GM06990 (cell line): ENCODE data around the gene BCAS3.

ENCODE experiments used
- DNase-seq: peaks from one replicate; pipeline ENCODE4 v3.0.0-alpha.2; 2011; ENCODE audit not compliant: insufficient read length; ENCODE audit errors: extremely low read depth
- H3K27me3 ChIP-seq: replicated peaks from 2 replicates; pipeline ENCODE4 v1.6.0; 2011; ENCODE audit warnings: low read length; ENCODE audit not compliant: control insufficient read depth, insufficient read depth
- H3K36me3 ChIP-seq: 2 replicates; pipeline ENCODE4 v1.5.1; 2011; ENCODE audit warnings: low read length; ENCODE audit not compliant: control insufficient read depth, insufficient read depth
- H3K4me3 ChIP-seq: replicated peaks from 2 replicates; pipeline ENCODE4 v1.5.1; 2011; ENCODE audit warnings: low read depth, mild to moderate bottlenecking, control low read depth, low read length
- CTCF ChIP-seq: IDR thresholded peaks from 2 replicates; pipeline ENCODE4 v1.5.1; 2011; ENCODE audit warnings: low read length, control low read depth, mild to moderate bottlenecking, inconsistent platforms; ENCODE audit not compliant: insufficient read depth, poor library complexity, severe bottlenecking

Gene BCAS3

DNA sequence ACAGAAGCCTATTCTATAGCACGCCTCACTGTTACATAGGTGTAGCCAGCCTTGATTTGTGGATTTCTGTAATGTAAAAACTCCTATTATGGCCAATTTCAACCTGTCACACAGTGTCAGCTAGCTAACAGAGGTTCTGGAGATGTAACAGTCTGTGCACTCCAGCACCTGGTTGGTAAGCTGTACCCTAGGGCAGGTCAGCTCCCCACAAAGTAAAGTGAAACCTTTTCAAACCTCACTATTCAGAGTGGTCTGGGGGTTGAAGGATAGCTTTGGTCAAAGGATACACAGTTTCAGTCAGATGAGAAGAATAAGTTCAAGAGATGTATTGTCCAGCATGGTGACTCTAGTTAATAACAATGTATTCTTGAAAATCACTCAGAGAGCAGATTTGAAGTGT, 693.5 kb downstream of the BCAS3 start:
- TF ChIP-seq CTCF, result no peak
- Histone ChIP-seq H3K27me3 (no peaks in the 10 kb centered on the region; the same call in 1 of the 2 replicates), H3K36me3 (no peaks in the 10 kb centered on the region), H3K4me3 (no peak overlapping the region)
- no peak for DNase-seq

- no peaks in the 10 kb centered on the region; the same call in 1 of the 2 replicates for H3K27me3 ChIP-seq
- no peak for DNase-seq
- H3K4me3 ChIP-seq, result no peak overlapping the region
- TF ChIP-seq CTCF, result no peak
- no peaks in the 10 kb centered on the region for H3K36me3 ChIP-seq
Observed at GRCh38 chr17:61371606-61372005, 694.0 kb downstream of the BCAS3 start.

DNA sequence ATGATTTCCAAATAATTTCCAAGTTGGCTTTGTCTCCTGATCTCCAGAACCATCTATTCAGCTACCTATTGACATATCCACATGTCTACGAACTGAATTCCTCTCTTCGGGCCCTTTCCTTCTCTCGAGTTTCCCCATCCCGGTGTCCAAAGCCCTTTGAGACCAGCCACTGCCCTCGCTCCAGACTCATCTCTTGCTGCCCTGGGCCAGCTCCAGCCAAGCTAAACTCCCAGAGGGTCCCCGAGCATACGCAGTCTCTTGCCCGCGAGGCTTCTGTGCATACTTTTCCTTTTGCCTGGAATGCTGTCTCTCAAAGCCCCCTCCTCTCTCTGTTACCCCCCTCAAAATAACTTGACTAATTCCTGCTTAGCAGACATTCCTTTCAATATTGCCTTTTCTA, 694.8 kb downstream of the BCAS3 start:
- no peak for TF ChIP-seq CTCF
- H3K36me3 ChIP-seq, result no peaks in the 10 kb centered on the region
- no peak overlapping the region for H3K4me3 ChIP-seq
- DNase-seq, result no peak
- no peaks in the 10 kb centered on the region; the same call in 1 of the 2 replicates for H3K27me3 ChIP-seq

DNA sequence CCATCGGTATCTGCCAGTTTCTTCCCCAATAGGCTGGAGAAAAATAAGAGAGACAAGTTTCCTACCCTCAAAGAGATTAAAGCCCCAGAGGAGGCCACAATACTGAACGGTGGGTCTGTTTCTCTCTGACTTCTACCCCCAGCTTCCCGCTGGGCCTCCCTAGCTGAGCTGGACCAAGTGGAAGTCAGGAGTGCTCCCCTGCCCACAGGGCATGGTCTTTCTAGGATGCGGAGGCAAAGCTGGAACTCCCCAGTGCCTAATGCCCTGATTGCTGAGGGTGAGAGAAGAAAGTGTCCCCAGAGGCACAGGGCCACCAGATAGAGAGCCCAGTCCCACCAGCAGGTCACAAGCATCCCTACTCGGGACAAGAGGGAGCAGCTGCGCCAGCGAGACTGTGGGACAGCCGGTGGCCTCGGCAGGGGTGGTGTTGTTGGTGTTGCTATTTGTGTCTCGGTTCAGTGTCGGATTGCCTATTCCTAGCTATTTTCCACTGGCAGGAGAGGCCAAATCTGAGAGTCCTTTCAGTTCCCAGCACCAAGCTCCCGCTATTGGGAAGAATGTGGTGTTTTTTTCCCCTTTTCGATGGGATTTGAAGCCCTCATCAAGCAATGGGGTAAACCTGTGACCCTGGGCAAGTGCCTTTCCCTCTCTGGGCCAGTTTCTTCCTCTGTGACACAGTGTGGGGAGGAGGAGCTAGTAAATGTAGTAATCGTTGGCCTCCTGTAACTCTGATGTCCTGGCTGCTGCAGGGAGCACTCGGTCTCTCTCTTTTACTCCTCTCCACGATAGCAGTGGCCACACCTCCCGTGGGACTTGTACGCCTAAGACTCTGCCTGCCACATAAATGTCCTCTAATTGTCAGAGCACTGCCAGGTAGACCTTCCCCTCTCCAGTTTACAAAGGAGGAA, 699.5 kb downstream of the BCAS3 start:
- Histone ChIP-seq H3K36me3 (no peaks in the 10 kb centered on the region), H3K27me3 (no peaks in the 10 kb centered on the region)
- no peak for TF ChIP-seq CTCF

DNA sequence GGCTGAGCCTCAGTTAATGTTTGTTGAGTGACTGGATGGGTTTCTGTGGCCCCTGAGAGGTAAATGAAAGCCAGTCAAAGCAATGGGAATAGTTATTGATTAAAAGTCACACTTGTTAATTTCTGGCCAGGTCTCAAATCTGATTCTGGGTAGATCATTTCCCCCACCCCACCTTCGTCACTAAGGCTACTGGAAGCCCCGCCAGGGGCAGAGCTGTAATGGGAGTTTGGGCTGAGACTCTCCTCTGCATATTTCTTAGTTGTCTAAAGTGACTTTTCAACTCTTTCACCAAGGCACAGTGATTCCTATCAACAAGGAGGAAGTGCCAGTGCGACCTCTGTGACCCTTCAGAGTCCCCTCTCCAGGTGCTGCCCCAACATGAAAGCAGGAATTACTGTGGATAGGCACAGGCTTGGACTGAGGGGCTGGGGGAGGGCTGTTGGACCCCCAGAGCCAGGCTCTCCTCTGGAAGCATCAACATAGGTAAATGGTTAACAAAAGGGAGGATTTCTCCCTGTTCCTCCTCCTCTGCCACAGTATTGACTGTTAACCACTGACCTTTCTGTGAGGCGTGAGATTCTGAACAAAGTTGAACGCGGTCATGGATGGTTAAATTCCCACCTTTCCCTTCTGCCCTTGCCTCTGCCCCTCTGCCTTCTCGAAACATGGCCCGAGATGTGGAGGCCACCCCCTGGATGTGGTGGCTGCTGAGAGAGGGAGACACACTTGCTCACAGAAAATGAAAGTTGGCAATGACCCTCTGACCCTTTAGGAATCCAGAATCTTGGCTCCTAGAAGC, 701.2 kb downstream of the BCAS3 start:
- DNase-seq, result no peak
- Histone ChIP-seq H3K36me3 (no peaks in the 10 kb centered on the region), H3K4me3 (no peak overlapping the region), H3K27me3 (no peaks in the 10 kb centered on the region)
- TF ChIP-seq CTCF, result no peak

More for the DNA sequence above, 699.5 kb downstream of the BCAS3 start:
- DNase-seq, result no peak
- no peak overlapping the region for H3K4me3 ChIP-seq
